ENCODE results near the gene MTCH1. TPM values are rescaled to one million over a fixed set of nuclear protein-coding genes. Genes with fewer than 3 reads are reported as not detected.

Gene MTCH1
- total RNA-seq, 1 donor from 2014 or later = 133 TPM

DNA sequence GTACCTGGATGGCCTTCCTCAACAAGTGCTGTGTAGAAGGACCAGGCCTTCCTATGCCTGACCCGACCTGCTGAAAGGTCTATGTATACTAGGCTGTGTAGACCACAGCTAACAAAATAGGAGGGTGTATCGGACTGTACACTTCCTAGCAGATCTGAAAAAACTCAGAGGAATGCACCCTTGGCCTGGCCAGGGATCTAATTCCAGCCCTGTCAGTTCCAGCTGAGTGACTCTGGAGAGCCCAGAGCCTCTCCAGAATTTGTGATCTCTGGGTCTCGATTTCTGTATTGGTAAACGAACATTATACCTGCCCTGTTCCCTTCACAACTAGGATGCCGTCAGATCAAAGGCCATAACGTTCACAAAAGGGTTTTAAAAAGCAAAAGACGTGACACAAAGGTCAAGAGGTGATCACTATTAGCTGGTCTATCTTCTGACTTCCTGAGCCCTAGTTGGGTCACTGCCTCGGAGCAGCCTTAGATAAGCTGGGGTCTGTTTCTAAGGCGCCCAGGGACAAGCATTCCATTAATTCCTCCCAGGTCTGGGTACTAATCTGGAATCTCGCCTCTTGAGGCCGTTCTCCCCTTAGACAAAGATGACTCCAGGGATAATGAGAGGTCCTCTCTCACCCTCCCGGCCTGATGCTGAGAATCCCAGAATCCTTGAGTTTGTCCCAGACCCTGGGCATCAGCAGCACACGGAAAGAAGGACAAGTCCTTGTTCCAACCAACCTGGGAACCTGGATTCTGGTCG is 13.9 kb downstream of the MTCH1 start:
- POLR2A ChIA-PET = no interaction called here
- H3K4me3 Mint-ChIP-seq = no peak overlapping the region
- DNase-seq (no peak), ATAC-seq (ENCODE audit: low read depth) (no peak)
- H3K9me3 Mint-ChIP-seq = no peaks in the 10 kb centered on the region
- CTCF ChIA-PET = interaction anchor here (2.7 kb wide), 1 partner anchor 46 kb away, joined by 8 read pairs; no protein-coding TSS in a partner anchor
- no peak overlapping the region for H3K27ac Mint-ChIP-seq
- intact Hi-C loops (cut with micrococcal nuclease) = no loop called here
- H3K36me3 Mint-ChIP-seq (ENCODE audit: low read depth) = peaks cover 98% of the 10 kb centered on the region
- TF ChIP-seq, protein P1, sequence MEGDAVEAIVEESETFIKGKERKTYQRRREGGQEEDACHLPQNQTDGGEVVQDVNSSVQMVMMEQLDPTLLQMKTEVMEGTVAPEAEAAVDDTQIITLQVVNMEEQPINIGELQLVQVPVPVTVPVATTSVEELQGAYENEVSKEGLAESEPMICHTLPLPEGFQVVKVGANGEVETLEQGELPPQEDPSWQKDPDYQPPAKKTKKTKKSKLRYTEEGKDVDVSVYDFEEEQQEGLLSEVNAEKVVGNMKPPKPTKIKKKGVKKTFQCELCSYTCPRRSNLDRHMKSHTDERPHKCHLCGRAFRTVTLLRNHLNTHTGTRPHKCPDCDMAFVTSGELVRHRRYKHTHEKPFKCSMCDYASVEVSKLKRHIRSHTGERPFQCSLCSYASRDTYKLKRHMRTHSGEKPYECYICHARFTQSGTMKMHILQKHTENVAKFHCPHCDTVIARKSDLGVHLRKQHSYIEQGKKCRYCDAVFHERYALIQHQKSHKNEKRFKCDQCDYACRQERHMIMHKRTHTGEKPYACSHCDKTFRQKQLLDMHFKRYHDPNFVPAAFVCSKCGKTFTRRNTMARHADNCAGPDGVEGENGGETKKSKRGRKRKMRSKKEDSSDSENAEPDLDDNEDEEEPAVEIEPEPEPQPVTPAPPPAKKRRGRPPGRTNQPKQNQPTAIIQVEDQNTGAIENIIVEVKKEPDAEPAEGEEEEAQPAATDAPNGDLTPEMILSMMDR (IDR thresholded peaks at IDR 0.05) = no peak
- H3K27me3 Mint-ChIP-seq = no peaks in the 10 kb centered on the region
- no peaks in the 10 kb centered on the region for H3K4me1 Mint-ChIP-seq

DNA sequence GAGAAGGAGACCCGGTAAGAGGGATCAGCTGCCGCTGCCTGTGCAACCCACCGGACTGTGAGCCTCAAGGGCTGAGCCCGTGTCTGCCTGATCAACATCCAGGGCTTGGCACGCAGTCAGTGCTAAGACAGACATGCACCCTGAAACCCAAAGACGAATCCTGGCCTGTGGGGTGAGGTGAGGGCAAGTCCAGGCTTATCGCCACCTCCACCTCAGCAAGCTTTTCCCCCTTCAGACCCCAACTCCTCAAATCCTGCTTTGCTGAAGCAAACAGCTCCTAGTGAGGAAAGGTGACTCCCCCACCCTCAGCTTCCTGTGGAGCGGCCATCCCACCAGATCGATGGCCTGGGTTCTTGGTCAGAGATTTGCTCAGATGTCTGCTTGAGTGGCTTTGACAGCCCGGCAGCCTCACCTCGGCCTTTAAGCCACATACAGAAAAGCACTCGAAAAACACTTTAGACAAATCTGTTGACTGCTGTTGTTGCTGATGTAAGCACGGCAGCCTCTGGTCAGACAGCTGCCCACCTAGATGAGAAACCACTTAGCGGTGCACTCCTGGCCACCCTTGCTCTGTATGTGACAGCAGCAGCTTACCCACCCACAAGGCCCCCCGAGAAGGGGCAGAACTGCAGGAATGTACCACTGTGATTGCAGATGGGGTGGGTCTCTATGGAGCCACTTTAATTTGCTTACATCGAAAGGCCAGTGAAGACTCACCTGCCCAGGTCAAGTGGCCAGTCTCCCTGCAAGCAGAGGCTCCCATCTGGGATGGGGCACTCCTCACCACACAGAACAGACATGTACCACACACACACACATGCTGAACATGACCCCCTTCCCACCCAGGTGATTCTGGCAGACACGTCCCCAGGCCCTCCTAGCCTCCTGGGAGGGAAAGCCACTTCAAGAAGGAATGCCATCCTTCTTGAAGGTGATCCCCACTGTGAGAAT is 14.8 kb downstream of the MTCH1 start:
- H3K36me3 Mint-ChIP-seq (ENCODE audit: low read depth) = peaks cover 94% of the 10 kb centered on the region
- intact Hi-C loops (cut with micrococcal nuclease) = no loop called here
- TF ChIP-seq, protein P1 (IDR thresholded peaks at IDR 0.05) = no peak
- no peak overlapping the region for H3K4me3 Mint-ChIP-seq
- ChIA-PET POLR2A (no interaction called here), CTCF (interaction anchor here (2.7 kb wide), 1 partner anchor 47 kb away, joined by 8 read pairs; no protein-coding TSS in a partner anchor)
- ATAC-seq (ENCODE audit: low read depth) (no peak), DNase-seq (no peak)
- H3K9me3 Mint-ChIP-seq = no peaks in the 10 kb centered on the region
- no peaks in the 10 kb centered on the region for H3K27me3 Mint-ChIP-seq
- no peaks in the 10 kb centered on the region for H3K4me1 Mint-ChIP-seq
- no peak overlapping the region for H3K27ac Mint-ChIP-seq

DNA sequence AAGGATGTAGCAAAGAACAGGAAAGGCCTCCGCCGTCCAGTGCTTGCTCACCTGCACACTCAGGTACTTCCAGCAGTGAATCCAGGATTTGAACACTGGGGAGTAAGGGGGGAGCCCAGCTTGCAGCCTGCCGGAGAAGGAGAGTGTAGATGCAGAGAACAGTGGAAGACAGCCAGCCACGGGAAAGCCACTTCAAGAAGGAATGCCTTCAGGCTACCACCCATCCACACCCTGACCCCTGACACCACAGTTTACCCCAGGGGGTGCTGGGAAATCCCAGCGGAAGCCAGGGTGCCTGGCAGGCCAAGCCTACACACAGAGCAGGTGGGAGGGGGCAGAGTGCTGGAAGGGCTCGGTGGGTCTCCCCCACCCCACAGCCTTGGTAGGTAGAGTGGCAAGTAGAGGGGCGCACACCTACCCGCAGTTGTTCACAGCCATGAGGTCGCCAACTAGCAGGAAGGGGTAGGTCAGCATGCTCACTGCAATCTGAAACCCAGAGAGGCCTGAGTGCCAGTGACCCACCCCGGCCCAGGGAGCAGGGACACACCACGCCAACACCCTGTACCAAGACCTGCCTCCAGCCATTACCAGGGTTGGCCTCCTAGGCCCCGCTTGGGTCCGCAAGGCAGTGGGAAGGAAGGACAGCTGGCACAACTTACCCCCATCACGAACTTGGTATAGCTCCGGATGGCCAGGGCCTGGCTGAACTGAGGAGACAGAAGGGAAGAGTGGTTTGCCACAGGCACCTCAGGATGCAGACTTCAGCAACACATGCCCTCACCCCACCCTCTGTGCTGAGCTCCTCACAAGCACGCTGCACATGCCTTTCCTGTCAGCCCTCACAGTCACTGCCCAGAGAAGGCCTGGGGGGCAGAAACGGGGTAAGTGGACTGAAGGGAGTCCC is 15.8 kb downstream of the MTCH1 start:
- H3K36me3 Mint-ChIP-seq (ENCODE audit: low read depth) = peaks cover 87% of the 10 kb centered on the region
- ChIA-PET CTCF (no interaction called here), POLR2A (no interaction called here)

DNA sequence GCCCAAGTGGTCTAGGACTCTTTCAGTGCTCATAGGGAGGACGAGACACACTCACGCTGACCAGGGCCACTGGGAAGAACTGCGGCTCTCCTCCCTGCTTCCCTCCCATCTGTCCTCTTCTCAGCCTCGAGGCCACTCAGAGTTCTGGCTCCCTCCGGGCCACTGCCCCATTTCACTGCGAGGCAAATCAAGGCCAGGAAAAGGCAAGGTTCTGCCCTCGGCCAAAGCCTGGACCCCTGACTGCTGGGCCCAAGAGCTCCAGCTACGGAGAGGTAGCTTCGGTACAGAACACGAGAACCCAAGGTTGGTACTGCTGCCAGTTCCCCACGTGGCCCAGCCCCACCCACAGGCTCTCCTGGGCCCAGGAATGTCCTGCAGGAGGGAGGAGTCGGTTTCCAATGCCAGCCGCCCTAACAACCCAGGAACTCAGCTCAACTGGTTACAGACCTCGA is 16.7 kb downstream of the MTCH1 start:
- CTCF ChIA-PET = no interaction called here
- H3K27ac Mint-ChIP-seq = no peak overlapping the region
- POLR2A ChIA-PET = interaction anchor here (1.0 kb wide), 1 partner anchor 37 kb away, joined by 3 read pairs; the partner anchor contains the start of gene FGD2
- H3K36me3 Mint-ChIP-seq (ENCODE audit: low read depth) = peaks cover 77% of the 10 kb centered on the region
- TF ChIP-seq, protein P1 (IDR thresholded peaks at IDR 0.05) = no peak
- DNase-seq (no peak), ATAC-seq (ENCODE audit: low read depth) (no peak)
- no peaks in the 10 kb centered on the region for H3K27me3 Mint-ChIP-seq
- intact Hi-C loops (cut with micrococcal nuclease) = no loop called here
- H3K4me1 Mint-ChIP-seq = peaks cover 8% of the 10 kb centered on the region
- no peak overlapping the region for H3K4me3 Mint-ChIP-seq
- H3K9me3 Mint-ChIP-seq = no peaks in the 10 kb centered on the region

More for the DNA sequence above, 15.8 kb downstream of the MTCH1 start:
- Mint-ChIP-seq H3K9me3 (no peaks in the 10 kb centered on the region), H3K4me3 (no peak overlapping the region), H3K27me3 (no peaks in the 10 kb centered on the region), H3K27ac (no peak overlapping the region), H3K4me1 (no peaks in the 10 kb centered on the region)
- intact Hi-C loops (cut with micrococcal nuclease) = no loop called here
- DNase-seq (no peak), ATAC-seq (ENCODE audit: low read depth) (no peak)
- TF ChIP-seq, protein P1 (IDR thresholded peaks at IDR 0.05) = no peak

Measured in activated B cell treated with CpG ODN at 0.5 μM for 24 hours (primary cell).